B cell (primary cell): ENCODE results near the gene CNRIP1.
"Not testable (repeated sequence)": the region's sequence is repeated elsewhere in the genome, so short reads cannot be mapped to it uniquely, and the experiment has no call there.

ENCODE experiments used
- CTCF ChIP-seq: fragments of 200-600 bp; IDR thresholded peaks from one replicate; pipeline ENCODE4 v1.8.0; 2022; ENCODE audit warnings: antibody characterized with exemption, mild to moderate bottlenecking
- EZH2 ChIP-seq: IDR thresholded peaks from 2 replicates; pipeline ENCODE4 v1.6.1; 2012; ENCODE audit warnings: borderline replicate concordance, low read depth, mild to moderate bottlenecking, moderate library complexity, low read length; ENCODE audit not compliant: insufficient read depth, poor library complexity, severe bottlenecking

DNA sequence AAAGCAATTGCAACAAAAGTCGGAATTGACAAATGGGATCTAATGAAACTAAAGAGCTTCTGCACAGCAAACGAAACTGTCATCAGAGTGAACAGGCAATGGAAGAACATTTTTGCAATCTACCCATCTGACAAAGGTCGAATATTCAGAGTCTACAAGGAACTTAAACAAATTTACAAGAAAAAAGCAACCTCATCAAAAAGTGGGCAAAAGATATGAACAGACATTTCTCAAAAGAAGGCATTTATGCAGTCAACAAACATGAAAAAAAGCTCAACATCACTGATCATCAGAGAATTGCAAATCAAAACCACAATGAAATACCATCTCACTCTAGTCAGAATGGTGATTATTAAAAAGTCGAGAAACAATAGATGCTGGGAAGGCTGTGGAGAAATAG is 29.3 kb upstream of the CNRIP1 start:
- TF ChIP-seq CTCF, EZH2: not testable (repeated sequence)
